Kidney capillary endothelial cell (primary cell): ENCODE measurements around the gene HOXA4.

Experiments
- DNase-seq: peaks from one replicate; pipeline ENCODE4 v3.0.0-alpha.2; 2018; ENCODE audit warnings: low spot score

Gene HOXA4

DNA sequence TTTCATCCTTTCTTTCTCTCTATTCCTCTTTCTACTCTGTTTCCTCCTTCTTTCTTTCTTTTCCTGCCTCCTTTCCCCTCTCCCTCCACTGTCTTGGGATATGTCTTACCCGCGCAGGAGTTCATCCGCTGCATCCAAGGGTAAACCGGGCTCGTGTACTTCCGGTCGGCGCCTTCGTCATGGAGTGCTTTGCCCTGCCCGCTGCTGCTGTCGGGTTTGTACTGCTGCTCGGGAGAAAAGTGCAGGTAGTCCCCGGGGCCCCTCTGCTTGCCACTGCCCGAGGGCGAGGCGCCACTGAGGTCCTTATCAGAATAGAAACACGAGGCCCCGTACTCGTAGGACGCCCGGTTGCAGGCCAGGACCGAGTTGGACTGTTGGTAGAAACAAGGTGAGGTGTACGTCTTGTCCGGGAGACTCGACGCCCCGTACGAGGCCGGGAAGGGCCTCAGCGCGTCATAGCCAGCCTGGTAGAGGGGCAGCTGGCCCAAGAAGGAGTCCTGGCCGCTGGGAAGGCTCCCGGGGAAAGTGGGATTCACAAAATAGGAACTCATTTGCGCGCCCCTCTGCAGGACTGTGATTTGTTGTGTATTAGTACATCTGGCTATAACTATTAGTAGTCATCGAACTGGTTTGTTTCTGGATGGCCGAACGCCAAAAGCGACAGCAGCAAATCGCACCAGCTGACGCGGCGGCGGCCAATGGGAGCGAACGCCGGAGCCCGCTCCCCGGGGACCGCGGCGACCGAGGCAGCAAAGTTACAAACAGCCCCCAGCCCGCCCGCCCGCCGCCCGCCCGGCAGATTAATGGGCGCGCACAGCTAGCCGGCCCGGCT, 16.9 kb upstream of the HOXA4 start, which contains the start of gene HOXA6:
Gene HOXA6, minus strand, starts transcription at position 576 of the 832 bp plus-strand sequence. Its CDS starts 25 bp downstream, at position 551.
- no peak for DNase-seq

GRCh38 chr7:27146491-27147198, 16.1 kb upstream of the HOXA4 start:
- no peak for DNase-seq

DNA sequence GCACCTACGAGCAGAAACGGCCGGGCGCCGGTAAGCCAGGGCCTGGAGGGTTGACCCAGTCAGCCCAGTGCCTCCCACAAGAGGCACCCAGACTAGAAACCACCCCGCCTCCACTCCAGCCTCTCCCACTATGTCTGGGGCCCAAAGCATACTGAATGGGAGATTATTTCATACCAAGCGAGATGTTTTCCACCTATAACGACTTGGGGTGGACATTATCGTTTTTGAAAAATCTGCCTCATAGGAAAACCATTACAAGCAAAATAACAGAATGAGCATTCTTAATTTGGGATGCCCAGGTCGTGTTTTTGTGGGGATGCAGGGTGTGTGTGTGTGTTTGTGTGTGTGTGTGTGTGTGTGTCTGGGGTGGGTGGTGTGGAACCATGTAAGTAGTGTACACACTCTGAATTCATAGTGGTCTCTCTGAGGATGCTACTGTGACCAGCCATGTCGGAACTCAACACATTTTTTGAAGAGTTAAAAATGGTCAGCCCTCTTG, 15.4 kb upstream of the HOXA4 start:
- no peak for DNase-seq

- no peak for DNase-seq
Observed at GRCh38 chr7:27145165-27145913, 14.8 kb upstream of the HOXA4 start.

DNA sequence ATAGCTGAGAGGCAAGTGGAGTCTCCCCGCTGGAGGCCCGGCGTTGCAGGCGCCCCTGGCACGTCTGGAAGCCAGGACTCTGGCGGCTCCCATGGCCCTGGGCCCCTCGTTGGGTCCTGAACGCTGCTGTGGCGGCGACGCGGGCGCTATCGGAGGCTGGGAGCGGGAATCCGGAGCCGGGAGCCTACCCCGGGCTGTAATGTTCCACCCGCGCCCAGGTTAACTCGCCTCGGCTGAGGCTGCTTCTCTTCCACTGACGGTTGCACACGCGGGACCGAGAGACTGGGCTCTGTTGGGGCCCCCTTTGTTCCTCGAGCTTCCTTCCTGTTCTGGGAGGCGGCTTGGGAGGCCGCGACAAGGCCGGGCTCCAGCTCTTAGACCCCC, 14.2 kb upstream of the HOXA4 start:
- DNase-seq: no peak

DNA sequence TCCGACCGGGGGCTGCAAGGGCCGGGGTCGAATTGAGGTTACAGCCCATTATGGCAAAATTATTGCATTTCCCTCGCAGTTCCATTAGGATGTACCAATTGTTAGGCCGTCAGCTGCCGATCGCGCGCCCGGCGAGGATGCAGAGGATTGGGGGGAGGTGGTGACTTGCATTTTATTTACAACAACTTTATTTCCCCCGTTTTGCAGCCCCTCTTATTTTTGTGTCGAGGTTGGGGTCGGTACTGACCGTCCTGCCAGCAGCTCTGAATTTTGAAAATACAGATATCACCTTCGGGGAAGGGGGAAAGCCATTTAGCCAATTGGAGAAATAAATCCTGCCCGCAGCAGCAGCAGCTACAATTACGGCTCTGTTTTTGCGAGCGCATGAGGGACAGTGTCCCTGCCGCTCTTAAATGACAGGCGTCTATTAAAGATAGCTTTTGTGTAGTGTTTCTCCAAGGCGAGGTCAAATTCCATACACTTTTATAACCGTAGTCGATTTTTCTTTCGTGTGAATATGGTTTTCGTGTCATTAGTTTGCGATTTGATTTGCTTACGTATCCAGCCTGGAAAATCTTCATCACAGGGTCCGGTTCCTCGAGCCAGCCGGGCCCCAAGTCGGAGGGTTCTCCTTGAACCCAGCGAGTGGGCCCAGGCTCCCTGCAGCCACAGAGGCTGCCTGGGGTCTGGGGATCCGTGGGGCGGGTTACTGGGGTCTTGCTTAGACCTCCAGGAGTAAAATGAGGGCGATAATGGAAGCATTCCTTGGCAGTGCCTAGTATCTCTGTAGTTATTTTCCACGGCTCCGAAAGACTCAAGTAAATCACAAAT, 13.6 kb upstream of the HOXA4 start:
- DNase-seq: no peak

- peak; percentile 93 for DNase-seq
Observed at GRCh38 chr7:27143023-27143949, 12.7 kb upstream of the HOXA4 start, which contains the start of gene HOXA5. Gene HOXA5 (minus strand): TSS chr7:27143681. CDS start chr7:27143607, 74 bp downstream.

DNA sequence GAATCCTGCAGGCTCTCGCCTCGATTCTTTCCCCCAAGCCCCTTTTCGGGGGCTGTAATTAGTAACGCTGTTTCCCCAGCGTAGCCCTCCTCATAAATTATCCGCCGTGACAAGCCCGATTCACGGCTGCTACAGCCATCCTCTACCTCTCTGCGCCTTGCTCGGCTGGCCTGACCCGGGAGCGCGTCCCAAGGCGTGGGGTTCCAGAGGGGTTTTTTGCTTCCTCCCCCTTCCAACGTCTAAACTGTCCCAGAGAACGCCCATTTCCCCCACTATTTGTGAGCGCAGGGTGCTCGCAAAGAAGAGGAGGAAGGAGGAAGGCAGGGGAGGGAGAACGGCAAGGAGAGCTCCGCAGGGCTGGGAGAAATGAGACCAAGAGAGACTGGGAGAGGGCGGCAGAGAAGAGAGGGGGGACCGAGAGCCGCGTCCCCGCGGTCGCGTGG, 12.0 kb upstream of the HOXA4 start:
- no peak for DNase-seq

DNA sequence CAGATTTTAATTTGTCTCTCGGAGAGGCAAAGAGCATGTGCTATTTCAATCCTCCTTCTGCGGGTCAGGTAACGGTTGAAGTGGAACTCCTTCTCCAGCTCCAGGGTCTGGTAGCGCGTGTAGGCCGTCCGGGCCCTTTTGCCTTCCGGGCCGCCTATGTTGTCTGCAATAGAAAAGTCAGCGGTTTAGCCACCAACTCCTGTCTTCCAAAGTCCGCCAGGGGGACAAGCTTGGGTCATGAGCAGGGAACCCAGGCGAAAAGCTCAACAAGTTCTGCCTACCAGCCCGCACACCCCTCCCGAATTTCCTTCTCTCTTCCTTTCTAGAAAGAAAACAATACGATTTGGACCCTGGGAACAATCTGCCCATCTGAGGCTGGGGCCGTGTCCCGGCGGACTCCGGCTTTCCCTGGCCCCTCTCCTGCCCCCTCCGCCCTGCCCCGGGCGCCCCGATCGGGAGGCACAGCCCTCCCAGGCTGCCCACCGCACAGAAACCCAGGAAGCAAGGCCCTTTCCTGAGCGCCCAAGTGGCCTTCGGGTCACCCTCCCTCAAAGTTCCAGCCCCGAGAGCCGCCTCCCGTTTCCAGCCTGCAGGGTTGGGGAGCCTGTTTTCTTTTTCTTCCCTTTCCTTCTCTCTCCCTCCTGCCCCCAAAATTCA, 11.5 kb upstream of the HOXA4 start:
- no peak for DNase-seq

- DNase-seq: no peak
Observed at GRCh38 chr7:27141137-27141922, 10.8 kb upstream of the HOXA4 start.

DNA sequence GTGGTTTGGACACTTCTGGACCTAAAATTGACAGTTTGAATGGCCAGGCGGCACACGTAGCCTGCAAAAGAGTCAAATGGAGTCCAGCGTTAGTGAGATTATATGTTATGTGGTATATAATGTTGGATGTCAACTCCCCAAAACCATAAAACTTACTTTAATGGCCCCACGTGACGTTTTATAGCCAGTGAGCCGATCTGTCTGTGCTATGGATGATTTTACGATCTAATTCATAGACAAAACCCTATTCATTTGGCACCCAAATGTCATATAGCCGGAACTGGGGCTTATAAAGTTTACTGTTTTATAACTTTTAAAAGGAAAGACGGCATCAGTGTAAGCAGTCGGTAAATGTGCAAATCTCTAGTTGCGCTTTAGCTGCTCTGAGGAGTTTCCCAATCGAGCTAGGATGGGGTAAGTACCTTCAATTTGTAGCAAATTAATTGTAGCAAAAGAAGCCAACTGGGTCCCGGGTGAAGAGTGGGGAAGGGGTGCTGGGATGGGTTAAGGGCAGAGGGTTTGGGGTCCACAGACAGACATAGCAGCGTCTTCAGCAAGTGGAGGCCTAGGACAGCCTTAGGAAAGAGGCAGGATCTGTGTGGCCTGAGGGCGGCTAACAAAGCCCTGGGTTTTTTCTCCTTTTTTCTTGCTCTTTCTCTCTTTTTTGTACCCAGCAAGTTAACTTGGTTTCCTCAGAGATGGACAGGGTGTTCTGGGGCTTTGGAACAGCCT, 9.7 kb upstream of the HOXA4 start:
- DNase-seq: no peak

DNA sequence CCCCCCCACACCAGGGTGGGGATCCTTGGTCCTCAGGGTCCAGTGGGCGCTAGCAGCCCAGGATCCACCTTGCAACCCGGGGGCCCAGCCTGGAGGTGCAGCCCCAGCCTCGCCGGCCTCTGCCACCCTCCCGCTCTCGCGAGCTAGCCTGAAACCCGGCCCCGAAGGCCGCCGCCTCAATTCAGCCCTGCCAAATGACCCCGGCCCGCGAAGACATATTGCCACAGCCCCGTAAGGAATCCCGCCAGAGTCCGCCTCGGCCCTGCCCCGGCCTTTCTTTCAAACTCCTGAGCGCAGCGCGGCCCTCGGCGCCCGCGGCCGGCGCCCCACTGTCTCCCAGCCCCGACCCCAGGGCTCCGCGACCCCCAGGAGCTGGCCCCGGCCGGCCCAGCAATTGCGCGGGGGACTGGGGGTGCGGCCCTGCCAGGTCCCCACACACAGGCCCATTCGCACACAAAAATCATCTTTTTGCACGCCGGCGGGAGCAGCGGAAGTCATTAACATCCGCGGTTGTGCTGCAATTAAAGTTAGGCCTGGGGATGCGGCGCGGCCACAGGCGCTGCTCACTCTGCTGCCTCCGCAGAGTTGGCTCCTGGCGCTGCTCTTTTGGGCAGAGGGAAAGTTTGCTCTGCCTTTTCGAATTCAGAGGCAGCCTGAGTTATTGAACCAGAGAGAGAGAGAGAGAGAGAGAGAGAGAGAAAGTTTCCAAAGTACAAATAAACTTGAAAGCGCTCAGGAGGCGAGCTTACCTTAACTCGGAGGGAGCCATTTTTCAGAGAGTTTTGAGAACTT, 9.0 kb upstream of the HOXA4 start:
- no peak for DNase-seq

GRCh38 chr7:27138985-27139333, 8.4 kb upstream of the HOXA4 start:
- DNase-seq: no peak

DNA sequence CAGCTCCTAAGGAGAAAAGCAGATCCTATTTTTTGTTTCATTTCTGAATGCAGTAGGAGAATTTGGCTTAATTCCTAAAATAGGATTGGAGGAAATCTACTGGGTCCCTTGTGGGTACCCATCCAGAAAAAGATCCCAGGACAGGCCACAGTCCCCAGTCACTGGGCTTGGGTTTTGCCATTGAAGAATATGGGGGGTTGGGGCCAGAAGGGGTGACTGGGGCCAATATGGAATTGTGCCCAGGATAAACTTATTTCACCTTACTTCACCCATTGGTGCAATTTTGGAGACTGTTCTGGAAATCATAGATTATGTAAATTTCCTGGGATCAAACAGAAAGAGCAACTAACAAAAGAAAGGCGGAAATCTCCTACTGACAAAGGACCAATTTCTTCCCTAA, 7.9 kb upstream of the HOXA4 start:
- DNase-seq: no peak

DNA sequence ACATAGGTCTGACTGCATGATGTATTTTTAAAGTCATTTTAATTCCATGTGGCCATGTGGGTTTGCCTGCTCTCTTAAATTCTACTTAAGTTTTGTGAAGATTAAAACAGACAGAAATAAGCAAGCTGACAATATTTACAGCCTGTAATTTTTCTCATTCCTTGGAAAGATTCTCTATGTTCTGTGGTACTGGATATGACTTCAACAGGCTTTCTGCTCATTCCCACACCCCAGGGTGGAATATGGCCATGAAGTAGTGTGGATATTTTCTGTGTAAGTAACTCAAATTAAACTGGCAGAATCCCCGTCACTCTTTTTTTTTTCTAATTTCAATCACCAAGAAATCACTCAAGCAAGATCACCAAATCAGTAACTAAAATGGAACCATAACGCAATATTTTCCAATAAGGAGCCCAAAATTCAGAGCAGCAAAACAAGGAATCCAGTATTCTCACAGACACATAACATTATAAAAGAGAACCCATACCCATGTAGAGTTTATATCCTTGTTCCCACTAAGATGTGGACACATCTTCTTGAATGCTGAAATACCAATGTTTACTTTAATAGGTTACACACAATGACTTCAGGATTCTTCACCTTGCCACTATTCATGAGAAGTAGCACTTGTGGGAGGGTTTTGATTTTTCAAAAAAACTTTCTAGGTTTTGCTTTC, 7.2 kb upstream of the HOXA4 start:
- DNase-seq: no peak

GRCh38 chr7:27134392-27134791, 3.8 kb upstream of the HOXA4 start:
- DNase-seq: no peak
